ENCODE measurements around the gene PLPP1.

- no peak for TF ChIP-seq EZH2 (IDR thresholded peaks at IDR 0.05; ENCODE audit: insufficient read depth, poor library complexity, severe bottlenecking)
- TF ChIP-seq EZH2phosphoT487 (IDR thresholded peaks at IDR 0.05; ENCODE audit: insufficient read depth, low read depth) = no peak
These were observed 80.5 kb downstream of the PLPP1 start for GRCh38 chr5:55454282-55454681.

Data from GM23248 (cell line).